Activated naive CD4-positive, alpha-beta T cell treated with anti-CD3 and anti-CD28 coated beads, Interleukin-2, amount 50 U/mL, for 24 hours (primary cell): ENCODE data around the gene CDC27.
"Not testable (repeated sequence)": the region's sequence is repeated elsewhere in the genome, so short reads cannot be mapped to it uniquely, and the experiment has no call there.

ENCODE experiments used
- H3K27ac Mint-ChIP-seq: one replicate; pipeline ENCODE4 v1.8.0; 2021; ENCODE audit warnings: mild to moderate bottlenecking, mixed read lengths
- H3K27me3 Mint-ChIP-seq: one replicate; pipeline ENCODE4 v1.8.0; 2021; ENCODE audit warnings: mixed read lengths
- H3K36me3 Mint-ChIP-seq: one replicate; pipeline ENCODE4 v1.8.0; 2021; ENCODE audit warnings: mixed read lengths
- H3K4me1 Mint-ChIP-seq: one replicate; pipeline ENCODE4 v1.8.0; 2021; ENCODE audit warnings: mixed read lengths
- H3K4me3 Mint-ChIP-seq: one replicate; pipeline ENCODE4 v1.8.0; 2021; ENCODE audit warnings: mild to moderate bottlenecking, mixed read lengths
- H3K9me3 Mint-ChIP-seq: one replicate; pipeline ENCODE4 v1.8.0; 2021; ENCODE audit warnings: mixed read lengths

Gene CDC27

DNA sequence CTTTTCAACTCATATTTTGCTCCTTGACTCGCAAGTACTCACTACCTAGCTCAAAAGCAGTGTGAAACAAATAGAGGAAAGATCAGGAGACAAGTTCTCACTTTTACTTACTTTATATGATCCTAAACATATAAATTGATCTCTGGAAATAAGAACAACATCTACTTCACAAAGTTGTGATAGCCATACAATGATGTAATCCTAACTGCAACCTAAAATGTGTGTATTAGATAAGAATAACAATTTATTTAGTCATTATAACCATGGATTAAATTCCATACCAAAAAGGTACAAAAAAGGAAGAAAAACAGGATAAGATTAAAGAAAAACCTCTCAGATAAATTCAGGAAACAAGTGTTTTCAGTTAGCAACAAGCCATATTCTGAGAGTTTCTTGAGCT, 103.4 kb downstream of the CDC27 start:
- Mint-ChIP-seq H3K27ac (no peak overlapping the region), H3K4me3 (no peak overlapping the region), H3K9me3 (no peaks in the 10 kb centered on the region), H3K27me3 (no peaks in the 10 kb centered on the region), H3K36me3 (peaks cover 4% of the 10 kb centered on the region), H3K4me1 (peaks cover 46% of the 10 kb centered on the region)

DNA sequence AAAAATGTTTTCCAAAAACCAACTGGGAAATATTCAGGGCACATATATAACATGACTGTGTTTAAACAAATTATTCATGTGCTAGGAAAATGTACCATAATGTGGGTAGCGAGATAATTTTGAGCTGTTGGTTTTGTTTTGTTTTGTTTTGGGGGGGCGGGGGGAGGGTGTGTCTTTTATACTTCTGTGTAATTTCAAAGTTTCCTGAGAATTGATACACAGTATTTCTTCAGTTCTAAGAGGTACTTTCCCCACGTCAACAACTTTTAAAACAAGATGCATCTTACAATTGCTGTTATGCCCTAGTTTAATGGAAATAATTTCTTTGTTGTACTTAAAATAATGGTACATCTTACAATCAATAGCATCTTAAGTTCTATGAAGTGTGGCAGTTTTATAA, 110.3 kb downstream of the CDC27 start:
- no peaks in the 10 kb centered on the region for H3K27me3 Mint-ChIP-seq
- H3K4me3 Mint-ChIP-seq: no peak overlapping the region
- no peak overlapping the region for H3K27ac Mint-ChIP-seq
- H3K9me3 Mint-ChIP-seq: no peaks in the 10 kb centered on the region
- H3K4me1 Mint-ChIP-seq: peaks cover 9% of the 10 kb centered on the region
- H3K36me3 Mint-ChIP-seq: peaks cover 2% of the 10 kb centered on the region

DNA sequence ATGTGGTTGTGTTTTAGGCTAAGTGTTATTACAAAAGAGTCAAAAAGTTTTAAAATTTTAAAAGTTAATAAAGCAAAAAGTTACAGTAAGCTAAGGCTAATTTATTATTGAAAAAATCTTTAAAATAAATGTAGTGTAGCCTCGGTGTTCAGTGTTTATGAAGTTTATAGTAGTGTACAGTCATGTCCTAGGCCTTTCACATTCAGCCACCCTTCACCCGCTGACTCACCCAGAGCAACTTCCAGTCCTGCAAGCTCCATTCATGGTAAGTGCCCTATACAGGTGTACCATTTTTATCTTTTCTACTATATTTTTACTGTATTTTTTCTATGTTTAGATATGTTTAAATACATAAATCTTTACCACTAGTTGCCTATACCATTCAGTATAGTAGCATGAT, 111.5 kb downstream of the CDC27 start:
- peaks cover 15% of the 10 kb centered on the region for H3K4me1 Mint-ChIP-seq
- H3K9me3 Mint-ChIP-seq: no peaks in the 10 kb centered on the region
- peaks cover 4% of the 10 kb centered on the region for H3K36me3 Mint-ChIP-seq
- H3K27me3 Mint-ChIP-seq: no peaks in the 10 kb centered on the region
- no peak overlapping the region for H3K4me3 Mint-ChIP-seq
- no peak overlapping the region for H3K27ac Mint-ChIP-seq

DNA sequence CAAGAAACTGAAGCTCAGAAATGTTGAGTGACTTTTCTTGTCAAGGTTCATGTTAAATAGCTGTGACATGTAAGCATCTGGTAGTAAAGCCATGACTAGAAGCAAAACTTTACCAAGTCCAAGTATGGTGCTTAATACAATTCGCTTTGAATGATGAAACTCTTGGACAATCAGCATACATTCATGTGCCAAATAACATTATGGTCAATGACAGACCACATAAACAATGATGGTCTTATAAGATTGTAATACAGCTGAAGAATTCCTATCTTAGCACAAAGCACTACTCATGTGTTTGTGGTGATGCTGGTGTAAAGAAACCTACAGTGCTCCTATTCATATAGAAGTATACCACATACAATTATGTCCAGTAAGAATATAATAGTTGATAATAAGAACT, 112.9 kb downstream of the CDC27 start:
- Mint-ChIP-seq H3K4me1 (peaks cover 19% of the 10 kb centered on the region), H3K36me3 (peaks cover 2% of the 10 kb centered on the region), H3K27me3 (no peaks in the 10 kb centered on the region), H3K4me3 (no peak overlapping the region), H3K27ac (no peak overlapping the region), H3K9me3 (no peaks in the 10 kb centered on the region)

DNA sequence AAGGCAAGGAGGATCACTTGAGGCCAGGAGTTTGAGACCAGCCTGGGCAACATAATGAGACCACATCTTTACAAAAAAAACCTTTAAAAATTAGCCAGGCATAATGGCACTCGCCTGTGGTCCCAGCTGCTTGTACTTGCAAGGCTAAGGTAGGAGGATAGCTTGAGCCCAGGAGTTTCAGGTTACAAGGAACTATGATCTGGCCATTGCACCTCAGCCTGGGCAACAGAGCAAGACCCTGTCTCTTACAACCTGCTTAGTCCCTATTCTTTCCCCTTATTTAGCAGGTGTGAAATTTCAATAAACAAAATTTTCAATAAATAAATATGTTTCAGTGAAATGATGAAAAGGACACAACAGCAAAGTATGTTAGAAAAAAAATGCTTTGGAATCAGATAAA, 114.7 kb downstream of the CDC27 start:
- H3K4me1 Mint-ChIP-seq: peaks cover 25% of the 10 kb centered on the region
- H3K9me3 Mint-ChIP-seq, H3K4me3 Mint-ChIP-seq, H3K36me3 Mint-ChIP-seq, H3K27me3 Mint-ChIP-seq, H3K27ac Mint-ChIP-seq: not testable (repeated sequence)

DNA sequence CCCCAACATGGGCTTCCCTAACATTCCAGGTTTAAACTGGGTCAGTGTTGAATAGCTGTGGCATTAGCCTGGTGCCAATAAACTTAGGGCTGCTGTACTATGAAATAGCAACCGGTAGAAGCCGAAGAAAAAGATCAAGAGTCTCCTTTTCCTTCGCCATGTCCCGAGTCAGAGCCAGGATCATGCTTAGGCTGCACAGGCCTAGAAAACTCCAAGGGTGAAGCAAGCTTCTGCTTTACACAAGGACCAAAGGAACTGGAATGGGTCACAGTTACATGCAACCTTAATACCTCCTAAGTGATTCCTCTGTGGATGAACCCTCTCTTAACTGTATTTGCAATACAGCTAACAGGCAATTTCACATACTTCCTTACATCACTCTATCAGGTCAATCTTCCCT, 115.5 kb downstream of the CDC27 start:
- peaks cover 31% of the 10 kb centered on the region for H3K4me1 Mint-ChIP-seq
- H3K9me3 Mint-ChIP-seq, H3K27ac Mint-ChIP-seq, H3K27me3 Mint-ChIP-seq, H3K4me3 Mint-ChIP-seq, H3K36me3 Mint-ChIP-seq: not testable (repeated sequence)

DNA sequence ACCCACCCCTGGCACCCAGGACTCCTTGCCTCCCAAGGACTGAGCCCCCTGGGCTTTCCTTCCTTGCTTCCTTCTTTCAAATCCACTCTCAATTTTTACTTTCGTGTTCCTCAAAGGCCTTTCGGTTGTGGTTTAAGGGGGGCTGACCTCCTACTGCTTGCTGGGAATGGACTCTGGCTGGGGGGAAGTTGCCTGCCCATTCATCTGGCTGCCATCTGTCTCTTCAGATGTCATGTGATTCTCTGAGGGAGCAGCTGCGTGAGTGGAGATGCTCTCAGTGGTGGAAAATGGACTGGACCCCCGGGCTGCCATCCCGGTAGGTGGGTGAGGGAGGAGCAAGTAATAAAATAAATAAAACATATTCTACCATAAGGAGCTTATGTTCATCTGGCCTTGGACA, 116.2 kb downstream of the CDC27 start:
- Mint-ChIP-seq H3K27ac (no peak overlapping the region), H3K4me3 (no peak overlapping the region), H3K4me1 (peaks cover 36% of the 10 kb centered on the region), H3K27me3 (no peaks in the 10 kb centered on the region), H3K36me3 (peaks cover 2% of the 10 kb centered on the region), H3K9me3 (no peaks in the 10 kb centered on the region)

DNA sequence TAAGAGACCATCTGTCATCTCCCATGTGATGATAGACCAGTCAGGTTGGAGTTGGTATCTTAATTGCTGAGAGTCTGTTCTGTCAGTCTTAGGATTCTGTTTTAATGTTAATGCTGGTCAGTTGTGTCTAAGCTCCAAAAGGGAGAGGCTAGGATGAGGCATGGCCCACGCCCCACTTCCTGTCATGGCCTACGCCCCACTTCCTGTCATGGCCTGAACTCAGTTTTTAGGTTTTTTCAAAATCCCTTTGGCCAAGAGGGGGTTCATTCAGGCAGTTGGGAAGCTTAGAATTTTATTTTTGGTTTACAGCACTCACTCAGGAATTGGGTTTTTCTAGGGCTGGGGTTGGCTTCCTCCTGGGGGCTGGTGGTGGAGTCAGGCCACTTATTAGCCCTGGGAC, 117.9 kb downstream of the CDC27 start:
- H3K4me1 Mint-ChIP-seq: peaks cover 49% of the 10 kb centered on the region
- H3K27me3 Mint-ChIP-seq, H3K36me3 Mint-ChIP-seq, H3K27ac Mint-ChIP-seq, H3K4me3 Mint-ChIP-seq, H3K9me3 Mint-ChIP-seq: not testable (repeated sequence)

DNA sequence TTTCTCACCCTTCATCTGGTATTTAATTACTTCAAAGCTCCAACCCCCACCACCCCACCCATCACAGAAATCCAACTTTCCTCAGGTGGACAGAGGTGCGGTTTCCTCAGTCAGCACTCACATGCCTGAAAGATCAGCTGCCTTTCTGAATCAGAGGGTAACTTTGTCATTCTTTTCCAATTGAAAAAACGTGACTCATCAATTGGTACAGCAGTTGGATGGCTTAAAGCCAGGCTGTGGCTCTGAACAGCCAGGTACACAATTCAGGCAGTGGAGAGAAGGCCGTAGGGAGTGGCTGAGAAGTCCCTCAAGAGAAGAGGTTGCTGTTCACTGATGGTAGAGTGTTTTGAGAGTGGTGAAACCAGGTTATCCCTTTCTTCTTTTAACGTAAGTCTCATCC, 118.8 kb downstream of the CDC27 start:
- not testable (repeated sequence) for H3K36me3 Mint-ChIP-seq, H3K9me3 Mint-ChIP-seq, H3K27me3 Mint-ChIP-seq, H3K27ac Mint-ChIP-seq, H3K4me3 Mint-ChIP-seq
- H3K4me1 Mint-ChIP-seq: peaks cover 49% of the 10 kb centered on the region
